GM19328 (cell line): ENCODE data around the gene TBKBP1.

ENCODE experiments used
- ATAC-seq: cut with Tn5 transposase; IDR thresholded peaks from one replicate; pipeline ENCODE4 v1.9.1; 2021; ENCODE audit warnings: mild to moderate bottlenecking, moderate library complexity; ENCODE audit not compliant: unreplicated experiment

The TBKBP1 gene

GRCh38 chr17:47693731-47694580 is at the start of gene TBKBP1:
TSS of gene TBKBP1 (plus strand) at chr17:47694161. CDS start at chr17:47696113, 1,952 bp downstream.
- no peak for ATAC-seq

GRCh38 chr17:47644324-47644723 is 49.6 kb upstream of the TBKBP1 start:
- no peak for ATAC-seq

GRCh38 chr17:47649153-47649971 is 44.6 kb upstream of the TBKBP1 start, which contains the start of gene KPNB1:
TSS of gene KPNB1 (plus strand) at chr17:47649919. CDS start at chr17:47650245, 326 bp downstream.
- ATAC-seq, result peak; percentile 81

- ATAC-seq, result no peak
Measured at GRCh38 chr17:47649972-47650524, 43.9 kb upstream of the TBKBP1 start.

GRCh38 chr17:47650525-47651522 is 43.1 kb upstream of the TBKBP1 start:
- peak; percentile 34 for ATAC-seq

GRCh38 chr17:47651704-47652103 is 42.3 kb upstream of the TBKBP1 start:
- no peak for ATAC-seq

- ATAC-seq, result no peak
Measured at GRCh38 chr17:47652570-47652969, 41.4 kb upstream of the TBKBP1 start.

- ATAC-seq, result no peak
Measured at GRCh38 chr17:47653442-47653841, 40.5 kb upstream of the TBKBP1 start.

GRCh38 chr17:47654991-47655390 is 39.0 kb upstream of the TBKBP1 start:
- no peak for ATAC-seq

GRCh38 chr17:47660064-47660492 is 33.9 kb upstream of the TBKBP1 start:
- no peak for ATAC-seq

GRCh38 chr17:47663912-47664623 is 29.9 kb upstream of the TBKBP1 start:
- no peak for ATAC-seq

GRCh38 chr17:47664624-47664941 is 29.4 kb upstream of the TBKBP1 start:
- no peak for ATAC-seq

- no peak for ATAC-seq
Measured at GRCh38 chr17:47665655-47666054, 28.3 kb upstream of the TBKBP1 start.

GRCh38 chr17:47669081-47669480 is 24.9 kb upstream of the TBKBP1 start:
- ATAC-seq, result no peak

- no peak for ATAC-seq
Measured at GRCh38 chr17:47670064-47670463, 23.9 kb upstream of the TBKBP1 start.

- ATAC-seq, result no peak
Measured at GRCh38 chr17:47674499-47674898, 19.5 kb upstream of the TBKBP1 start.

- no peak for ATAC-seq
Measured at GRCh38 chr17:47675380-47676198, 18.4 kb upstream of the TBKBP1 start.

GRCh38 chr17:47676199-47676472 is 17.8 kb upstream of the TBKBP1 start:
- ATAC-seq, result no peak

- ATAC-seq, result no peak
Measured at GRCh38 chr17:47676510-47677165, 17.3 kb upstream of the TBKBP1 start.
